Myocyte (in vitro differentiated cells): ENCODE results near the gene LBR. TPM values are rescaled to one million over a fixed set of nuclear protein-coding genes. Genes with fewer than 3 reads are reported as not detected.
"Not testable (repeated sequence)": the region's sequence is repeated elsewhere in the genome, so short reads cannot be mapped to it uniquely, and the experiment has no call there.

Source experiments
- DNase-seq: peaks from one replicate; pipeline ENCODE4 v3.0.0-alpha.2; 2012; ENCODE audit warnings: low read depth
- polyA plus RNA-seq: library from polyadenylated mRNA; unstranded; fragments of >200 nt; gene quantifications from one replicate; pipeline ENCODE4 v1.2.1, GENCODE V29; 2012; ENCODE audit warnings: missing spikeins
- total RNA-seq: library from RNA; depleted of rRNA; stranded (reverse); fragments of >200 nt; gene quantifications from 2 replicates; pipeline ENCODE4 v1.2.3, GENCODE V29; 2014

Gene LBR
- 13.7 and 14.3 TPM in 2 replicates for total RNA-seq
- polyA plus RNA-seq: 5.1 TPM

DNA sequence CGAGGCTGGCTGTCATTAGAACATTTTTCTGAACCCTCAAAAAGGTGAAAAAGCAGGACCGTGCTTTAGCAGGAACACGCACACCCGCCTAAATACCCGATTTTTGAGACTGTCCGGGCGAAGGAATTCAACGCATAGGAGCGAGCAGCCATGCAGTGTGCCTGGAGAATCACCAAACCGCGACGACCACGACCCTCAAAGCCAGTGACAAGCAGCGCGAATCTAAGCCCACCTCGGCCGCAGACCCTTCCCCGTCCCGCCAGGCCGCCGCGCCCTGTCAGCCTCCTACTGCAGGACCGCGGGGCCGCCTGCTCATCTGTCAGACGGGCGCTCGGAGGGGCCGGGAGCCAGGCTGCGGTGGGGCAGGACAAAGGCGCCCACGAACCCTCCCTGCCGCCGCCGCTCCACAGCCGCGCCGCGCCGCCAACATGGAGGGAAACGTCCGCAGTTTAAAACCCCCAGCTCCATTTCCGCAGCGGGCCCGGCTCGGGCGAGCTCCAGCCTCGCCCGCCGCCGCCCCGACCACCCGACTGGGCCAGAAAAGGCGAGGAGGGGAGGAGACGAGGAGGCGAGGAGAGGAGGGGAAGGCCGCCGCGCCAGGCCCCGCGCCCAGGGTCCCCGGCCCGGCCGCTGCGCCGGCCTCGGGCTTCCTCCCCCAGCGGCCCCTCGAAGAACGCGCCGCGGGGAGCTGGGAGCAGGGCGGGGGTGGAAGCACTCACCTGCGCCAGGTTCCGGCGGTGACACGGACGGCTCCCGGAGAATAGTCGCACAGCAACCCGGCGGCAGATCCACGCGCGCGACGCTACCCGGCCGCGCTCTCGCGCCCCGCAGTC is at the start of gene LBR:
TSS of gene LBR (minus strand) at position 804 of the 833 bp plus-strand sequence. CDS start 3,963 bp downstream, outside the sequence.
- DNase-seq: peak; percentile 58

DNA sequence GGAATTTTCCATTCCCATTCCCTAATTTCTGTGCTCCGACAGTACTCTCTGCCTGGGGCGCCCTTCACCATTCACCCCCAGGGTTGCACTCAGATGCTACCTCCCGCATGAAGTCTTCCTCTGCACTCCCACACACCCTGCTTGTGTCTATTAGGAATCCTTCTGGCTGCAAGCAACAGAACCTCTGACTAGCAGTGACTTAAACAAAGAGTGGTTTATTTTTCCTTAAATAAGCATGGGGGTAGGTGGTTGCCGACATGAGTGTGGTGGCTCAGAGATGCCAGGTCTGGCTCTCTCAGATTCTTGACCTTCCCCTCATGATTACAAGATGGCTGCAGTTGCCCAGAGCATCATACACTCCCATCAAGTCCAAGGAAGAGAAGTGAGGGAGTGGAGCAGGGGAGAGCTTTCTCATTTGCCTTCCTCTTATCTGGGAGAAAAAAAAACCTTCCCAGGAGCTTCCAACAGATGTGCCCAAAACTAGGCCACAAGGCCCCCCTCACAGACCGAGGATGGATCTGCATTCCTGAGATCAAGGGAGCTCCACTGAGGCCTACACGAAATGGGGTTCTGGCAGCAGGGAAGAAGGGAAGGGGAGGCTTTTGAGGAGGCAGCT is 49.6 kb upstream of the LBR start:
- no peak for DNase-seq

DNA sequence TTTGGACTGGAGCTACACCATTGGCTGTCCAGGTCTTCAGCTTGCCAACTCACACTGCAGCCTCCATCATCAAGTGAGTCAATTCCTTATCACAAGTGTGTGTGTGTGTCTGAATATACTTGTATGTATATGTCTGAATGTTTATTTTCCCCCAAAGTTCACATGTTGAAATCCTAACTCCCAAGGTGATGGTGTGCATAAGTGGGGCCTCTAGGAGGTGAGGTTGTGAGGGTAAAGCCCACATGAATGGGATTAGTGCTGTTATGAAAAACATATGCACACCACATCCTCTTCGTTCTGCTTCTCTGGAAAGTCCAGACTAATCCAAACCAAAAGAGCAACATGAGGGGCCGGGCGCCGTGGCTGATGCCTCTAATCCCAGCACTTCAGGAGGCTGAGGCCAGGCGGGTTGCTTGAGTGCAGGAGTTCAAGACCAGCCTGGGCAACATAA is 48.7 kb upstream of the LBR start:
- no peak for DNase-seq

DNA sequence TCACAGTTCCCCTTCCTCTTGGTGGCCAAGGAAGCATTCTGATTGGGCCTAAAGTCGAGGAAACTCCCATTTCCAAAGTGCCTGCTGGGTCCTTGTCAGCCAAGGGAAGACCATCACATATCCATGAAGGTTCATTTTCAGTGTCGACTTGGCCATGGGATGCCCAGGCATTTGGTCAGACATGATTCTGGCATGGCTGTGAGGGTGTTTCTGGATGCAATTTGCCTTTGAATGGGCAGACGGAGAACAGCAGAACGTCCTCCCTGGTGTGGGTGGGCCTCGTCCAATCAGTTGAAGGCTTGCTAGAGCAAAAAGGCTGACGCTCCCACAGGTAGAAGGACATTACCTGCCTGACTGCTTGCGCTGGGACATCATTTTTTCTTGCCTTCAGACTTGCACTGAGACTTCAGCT is 48.3 kb upstream of the LBR start:
- DNase-seq: no peak

DNA sequence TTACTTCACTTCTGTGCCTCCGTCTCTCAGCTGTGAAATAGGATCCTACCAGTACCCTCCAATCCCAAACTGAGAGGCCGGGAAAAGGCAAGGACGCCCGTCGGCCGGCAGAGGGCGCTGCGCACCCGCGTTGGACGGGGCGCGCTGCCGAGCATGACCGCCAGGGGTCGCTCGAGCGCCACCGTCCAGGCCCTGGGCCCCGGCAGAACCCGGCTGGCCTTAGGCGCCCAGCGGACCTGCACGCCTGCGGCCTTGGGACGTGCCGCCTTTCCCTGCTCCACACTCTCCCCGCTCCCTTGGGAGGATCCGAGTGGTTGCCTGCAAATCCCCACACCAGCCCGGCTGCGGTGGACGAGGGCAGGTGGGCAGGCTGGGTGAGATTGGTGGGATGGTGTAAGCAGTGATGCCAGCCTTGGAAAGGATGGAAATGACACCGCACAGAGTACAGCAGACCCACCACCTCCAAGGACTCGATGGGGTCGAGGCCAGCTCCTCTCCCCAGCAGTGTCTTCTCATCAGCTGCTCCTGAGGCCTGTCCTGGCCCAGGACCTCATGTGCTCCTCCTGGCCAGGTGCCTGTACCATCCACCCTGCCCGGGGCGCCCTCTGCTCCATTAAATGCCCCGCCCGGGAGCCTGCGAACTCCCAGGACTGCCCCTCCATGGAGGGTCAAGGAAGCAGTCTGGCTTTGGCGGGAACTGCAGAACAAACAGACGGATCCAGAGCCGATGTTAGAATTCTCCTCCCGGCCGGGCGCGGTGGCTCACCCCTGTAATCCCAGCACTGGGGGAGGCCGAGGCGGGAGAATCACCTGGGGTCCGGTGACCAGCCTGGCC is 47.4 kb upstream of the LBR start:
- DNase-seq: peak; percentile 69

DNA sequence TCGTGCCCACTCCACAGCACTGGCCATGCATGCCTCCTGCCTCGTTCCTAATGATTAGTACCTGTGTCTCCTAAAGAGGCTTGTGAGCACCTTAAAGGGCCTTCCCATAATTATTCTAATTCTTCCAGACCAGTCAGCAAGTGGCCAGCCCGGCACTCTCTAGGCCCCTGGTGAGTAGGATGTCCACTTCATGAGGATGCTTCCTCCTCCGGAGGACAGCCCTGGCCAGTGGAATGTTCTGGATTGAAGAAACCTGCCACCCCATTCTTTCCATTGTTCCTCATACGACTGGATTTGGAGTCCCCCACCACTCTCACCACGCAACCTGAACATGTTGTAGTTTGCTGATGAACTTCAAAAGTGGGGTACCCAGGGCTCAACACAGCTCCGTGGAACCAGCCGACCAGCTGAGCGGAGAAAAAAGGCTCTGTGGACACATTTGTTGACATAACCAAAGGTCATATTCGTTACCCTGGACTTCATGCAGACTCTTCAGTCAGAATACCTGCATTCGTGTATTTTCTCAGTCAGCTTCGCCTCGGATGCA is 46.7 kb upstream of the LBR start:
- DNase-seq: no peak

DNA sequence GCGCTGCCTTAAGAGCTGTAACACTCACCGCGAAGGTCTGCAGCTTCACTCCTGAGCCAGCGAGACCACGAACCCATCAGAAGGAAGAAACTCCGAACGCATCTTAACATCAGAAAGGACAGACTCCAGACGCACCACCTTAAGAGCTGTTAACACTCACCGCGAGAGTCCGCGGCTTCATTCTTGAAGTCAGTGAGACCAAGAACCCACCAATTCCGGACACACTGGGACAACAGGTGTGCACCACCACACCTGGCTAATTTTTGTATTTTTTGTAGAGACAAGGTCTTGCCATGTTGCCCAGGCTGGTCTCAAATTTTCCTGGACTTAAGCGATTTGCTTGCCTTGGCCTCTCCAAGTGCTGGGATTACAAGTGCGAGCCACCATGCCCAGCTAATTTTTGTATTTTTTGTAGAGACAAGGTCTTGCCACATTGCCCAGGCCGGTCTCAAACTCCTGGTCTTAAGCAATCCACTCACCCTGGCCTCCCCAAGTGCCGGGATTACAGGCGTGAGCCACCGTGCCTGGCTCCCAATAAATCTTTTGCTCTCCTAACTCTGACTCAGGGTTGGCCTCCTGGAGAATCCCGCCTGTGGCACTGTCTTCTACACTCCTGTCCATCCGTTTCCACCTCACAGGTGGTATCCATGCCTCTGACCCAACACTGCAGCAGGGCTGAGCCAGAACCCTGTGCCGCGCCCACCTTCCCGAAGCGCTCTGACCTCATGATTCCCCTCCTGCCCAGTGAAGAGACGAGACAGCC is 46.0 kb upstream of the LBR start:
- DNase-seq: not testable (repeated sequence)

DNA sequence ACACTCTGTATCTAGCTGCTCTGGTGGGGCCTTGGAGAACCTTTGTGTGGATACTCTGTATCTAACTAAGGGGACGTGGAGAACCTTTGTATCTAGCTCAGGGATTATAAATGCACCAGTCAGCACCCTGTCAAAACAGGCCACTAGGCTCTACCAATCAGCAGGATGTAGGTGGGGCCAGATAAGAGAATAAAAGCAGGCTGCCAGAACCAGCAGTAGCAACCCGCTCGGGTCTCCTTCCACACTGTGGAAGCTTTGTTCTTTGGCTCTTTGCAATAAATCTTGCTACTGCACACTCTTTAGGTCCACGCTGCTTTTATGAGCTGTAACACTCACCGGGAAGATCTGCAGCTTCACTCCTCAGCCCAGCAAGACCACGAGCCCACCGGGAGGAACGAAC is 45.4 kb upstream of the LBR start:
- DNase-seq: not testable (repeated sequence)

DNA sequence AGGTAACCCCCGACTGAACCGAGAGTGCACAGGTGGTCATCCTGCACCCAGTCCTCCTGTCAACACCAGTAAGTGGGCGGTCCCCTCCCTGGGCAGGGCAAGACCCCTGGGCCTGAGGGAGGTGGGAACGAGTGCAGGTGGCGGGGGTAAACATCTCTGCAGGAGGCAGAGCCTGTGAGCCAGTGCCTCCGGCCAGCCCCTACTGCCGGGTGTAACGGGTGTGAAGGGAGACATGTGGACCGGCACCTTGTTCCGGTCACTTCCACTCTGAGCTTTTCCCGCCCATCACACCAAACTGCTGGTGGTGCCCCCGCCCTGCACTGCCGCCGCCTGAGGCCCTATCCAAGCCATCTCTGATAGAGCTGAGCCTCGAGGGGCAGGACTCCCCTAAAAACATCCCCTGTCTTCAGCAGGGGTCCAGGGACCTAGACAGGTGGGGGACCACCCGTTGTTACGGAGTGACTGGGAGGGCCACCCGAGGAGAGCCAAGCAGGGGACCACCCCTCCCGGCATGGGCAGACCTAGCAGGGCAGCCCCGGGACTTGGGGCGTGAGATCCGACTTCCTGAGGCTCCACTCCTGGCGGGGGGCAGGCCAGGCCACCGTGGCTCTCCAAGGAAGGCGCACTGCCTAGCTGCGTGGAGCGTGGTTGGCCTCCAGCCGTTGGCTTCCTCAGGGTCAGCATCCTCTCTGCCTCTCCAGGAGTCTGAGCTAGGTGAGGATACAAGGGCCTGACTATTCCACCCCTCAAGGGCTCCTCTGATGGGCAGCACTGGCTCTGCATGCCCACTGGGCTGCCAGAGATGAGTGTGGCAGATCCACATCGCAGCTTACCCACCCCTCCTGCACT is 43.8 kb upstream of the LBR start:
- no peak for DNase-seq

DNA sequence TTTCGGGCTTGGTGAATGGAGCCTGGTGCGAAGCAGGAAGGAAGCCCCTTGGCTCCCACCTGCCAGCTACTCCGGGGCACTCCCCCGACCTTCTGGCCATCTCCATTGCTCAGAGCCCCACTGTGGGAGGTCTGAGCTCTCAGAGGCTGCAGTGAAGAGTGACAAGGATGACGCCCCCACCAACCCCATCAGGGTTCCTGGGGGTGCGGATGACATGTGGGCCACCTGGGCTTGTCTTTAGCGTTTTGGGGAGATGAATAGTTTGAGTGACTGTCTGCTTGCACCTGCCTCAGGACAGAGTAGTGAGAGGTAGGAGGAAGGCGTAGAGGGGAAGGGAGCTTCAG is 43.2 kb upstream of the LBR start:
- no peak for DNase-seq

DNA sequence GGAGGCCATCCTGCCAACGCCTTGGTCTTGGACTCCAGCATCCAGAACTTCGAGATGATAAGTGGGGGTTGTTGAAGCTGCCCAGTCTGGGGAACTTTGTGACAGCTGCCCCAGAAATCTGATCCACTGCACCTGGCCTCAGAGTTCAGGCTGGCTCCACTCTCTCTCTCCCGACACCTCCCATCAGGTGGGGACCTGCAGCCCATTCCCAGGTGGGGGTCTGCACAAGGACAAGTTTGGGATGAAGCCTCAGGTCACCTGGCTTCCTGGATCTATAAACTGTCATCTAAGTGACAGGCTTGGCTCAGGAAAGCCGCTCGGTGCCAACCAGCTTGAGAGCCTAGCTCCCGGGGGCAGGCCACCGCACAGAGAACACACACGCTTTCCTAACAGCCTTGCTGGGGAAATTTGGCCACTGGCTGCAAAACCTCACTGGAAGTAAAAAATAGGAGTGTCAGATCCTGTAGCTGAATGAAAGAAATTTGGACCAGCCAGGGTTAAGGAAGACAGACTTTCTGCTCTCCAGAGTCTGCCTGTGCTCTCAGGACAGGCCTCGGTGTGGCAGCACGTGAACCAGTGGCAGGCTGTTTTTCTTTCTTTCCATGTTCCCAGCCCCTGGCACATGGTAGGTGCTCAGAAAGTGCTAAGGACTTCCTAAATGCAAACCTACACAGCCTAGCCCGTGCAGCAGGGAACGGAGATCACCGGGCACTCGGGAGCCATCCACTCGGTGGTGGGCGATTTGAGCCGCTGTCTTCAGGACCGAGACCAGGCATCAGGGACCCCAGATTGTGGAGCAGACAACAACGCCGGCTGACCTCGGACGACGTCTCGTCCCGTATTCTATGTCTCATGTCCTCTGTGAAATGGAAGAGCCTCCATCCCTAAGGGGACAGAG is 42.6 kb upstream of the LBR start:
- peak; percentile 23 for DNase-seq

DNA sequence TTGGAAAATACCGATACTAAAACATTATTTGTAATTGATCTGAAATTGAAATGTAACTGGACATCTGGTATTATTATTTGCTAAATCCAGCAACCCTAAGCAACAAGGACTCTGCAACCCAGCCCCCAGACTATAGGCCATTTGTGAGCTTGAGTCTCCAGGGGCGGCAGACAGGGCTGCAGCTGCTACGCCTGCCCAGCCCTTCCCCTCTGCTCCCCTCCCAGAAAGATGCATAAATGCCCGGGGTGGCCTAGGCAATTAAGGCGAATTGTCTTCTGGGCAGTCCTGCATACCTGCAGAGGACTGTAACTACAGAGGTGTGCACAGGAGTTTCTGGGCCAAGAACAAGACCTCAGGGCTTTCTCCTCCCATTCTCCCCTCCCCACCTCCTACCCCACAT is 41.2 kb upstream of the LBR start:
- no peak for DNase-seq

DNA sequence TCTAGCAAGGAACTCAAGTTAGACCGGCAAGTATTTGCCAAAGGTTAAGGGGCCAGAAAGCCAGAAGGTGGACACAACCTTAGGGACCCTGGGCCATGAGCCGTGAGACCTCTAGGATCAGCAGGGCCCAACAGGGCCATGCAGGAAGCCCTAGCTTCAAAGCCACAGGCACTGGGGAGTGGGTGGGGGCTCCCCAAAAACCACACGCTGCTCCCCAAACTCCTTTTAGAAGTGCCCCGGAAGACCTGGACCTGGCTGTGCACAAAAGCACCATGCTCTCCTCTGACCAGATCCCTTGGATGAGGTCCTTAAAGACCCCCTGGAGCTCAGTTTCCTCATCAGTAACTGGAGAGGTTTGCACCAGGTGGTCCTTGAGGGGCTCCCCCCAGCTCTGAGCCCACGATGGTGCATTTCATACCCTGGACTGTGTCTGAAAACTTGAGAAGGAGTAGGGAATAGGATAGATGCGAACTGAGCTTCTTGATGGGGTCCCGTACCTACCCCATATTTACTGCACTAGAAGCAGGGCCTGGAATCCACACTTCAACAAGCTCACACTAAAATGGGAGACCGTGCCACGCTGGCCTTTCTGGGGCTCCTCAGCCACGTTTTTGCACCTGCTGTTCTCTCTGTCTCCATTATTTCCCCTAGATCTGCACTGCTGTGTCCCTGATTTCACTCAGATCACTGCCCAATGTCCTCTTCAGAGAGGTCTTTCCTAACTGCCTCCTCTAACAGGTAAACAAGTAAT is 40.6 kb upstream of the LBR start:
- no peak for DNase-seq

DNA sequence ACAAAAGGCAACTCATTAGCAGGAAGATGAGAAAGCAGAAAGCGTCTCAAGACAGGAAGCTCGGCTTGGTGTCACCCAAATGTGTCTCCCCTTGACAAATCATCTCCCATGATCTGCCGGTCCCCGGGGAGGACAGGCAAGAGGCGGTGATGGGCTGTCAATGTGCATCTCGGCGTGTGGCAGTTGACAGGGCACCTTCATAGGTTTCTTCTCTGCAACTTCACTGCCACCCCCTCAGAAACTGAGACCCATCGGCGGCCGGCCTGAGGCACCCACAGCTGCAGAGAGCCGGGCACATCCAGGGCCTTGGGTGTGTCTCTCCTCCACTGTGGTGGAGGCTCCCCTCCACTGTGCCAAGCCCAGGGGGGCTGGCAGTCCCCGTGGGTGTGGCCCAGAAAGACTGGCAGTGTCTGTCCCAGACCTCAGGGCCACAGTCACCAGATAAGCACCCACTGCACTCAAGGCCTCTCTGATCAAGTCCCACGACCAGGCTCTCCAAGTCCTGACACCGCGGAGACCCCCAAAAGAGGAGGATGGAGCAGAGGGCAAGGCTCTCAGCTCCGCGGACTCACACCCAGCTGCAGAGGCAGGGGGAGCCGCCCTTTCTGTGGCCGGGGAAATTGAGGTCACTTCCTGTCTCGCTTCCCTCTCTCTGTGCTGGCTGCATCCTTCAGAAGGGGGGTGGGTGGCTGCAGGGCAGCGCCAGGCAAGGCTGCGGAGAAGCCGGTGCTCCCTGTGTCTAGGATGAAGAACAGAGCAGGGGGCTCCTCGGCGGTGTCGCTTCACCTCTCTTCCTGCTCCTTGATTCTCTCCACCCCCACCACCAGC is 39.6 kb upstream of the LBR start:
- no peak for DNase-seq

DNA sequence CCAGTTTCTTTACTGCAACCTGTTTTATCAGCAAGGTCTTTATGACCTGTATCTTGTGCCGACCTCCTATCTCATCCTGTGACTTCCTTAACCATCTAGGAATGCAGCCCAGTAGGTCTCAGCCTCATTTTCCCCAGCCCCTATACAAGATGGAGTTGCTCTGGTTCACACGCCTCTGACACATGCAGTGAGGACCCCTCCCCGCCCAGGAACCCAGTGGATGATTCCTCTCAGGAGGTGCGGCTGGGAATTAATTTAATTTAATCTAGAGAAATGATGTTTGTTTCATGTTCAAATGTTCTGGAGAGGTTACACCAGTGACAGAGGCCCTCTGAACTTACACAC is 39.0 kb upstream of the LBR start:
- DNase-seq: no peak

DNA sequence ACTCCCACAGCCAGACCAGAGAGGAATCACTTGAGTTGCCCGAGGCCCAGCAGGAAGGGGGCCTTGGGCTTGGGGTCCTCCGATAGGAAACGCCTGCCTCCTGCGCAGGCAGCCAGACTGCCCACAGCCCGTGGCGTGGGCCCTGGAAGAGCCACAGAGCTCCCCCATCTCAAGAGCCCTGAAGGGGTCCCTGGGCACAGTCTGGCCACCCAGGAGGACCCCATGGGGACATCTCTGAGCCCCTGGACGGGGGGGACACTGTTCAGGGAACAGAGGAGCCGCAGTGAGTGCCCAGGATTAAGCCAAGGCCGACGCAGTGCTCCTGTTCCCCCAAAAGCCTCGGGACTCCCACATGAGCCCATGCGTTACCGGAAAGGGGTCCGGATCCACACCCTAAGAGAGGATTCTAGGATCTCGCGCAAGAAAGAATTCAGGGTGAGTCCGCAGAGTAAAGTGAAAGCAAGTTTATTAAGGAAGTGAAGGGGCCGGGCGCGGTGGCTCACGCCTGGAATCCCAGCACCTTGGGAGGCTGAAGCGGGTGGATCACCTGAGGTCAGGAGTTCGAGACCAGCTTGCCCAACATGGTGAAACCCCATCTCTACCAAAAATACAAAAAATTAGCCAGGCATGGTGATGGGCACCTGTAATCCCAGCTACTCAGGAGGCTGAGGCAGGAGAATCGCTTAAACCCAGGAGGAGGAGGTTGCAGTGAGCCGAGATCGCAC is 38.1 kb upstream of the LBR start:
- DNase-seq: no peak
